ENCODE results near the gene PLEKHG1. TPM values are rescaled to one million over a fixed set of nuclear protein-coding genes. Genes with fewer than 3 reads are reported as not detected.

Gene PLEKHG1
- total and polyA plus RNA-seq, 2 donors (not counting 1 experiment from before 2014, with no cell fraction given) = 66.2 to 450 TPM

DNA sequence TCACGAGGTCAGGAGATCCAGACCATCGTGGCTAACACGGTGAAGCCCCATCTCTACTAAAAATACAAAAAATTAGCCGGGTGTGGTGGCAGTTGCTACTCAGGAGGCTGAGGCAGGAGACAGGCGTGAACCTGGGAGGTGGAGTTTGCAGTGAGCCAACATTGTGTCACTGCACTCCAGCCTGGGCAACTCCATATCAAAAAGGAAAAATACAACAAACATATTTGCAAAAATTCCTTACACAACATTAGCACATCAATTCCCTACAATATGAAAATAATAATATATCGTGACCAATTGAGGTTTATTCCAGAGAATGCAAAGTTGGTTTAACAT, 38.8 kb upstream of the PLEKHG1 start:
- DNase-seq = no peak
- ChIA-PET POLR2A (no interaction called here), CTCF (no interaction called here)
- H3K9ac ChIP-seq (ENCODE audit: low read length) = no peak overlapping the region
- H3K27me3 Mint-ChIP-seq = peaks cover 19% of the 10 kb centered on the region
- intact Hi-C loops (cut with micrococcal nuclease) = no loop called here
- peak overlapping the region; percentile 47 for H3K27ac Mint-ChIP-seq
- H3K36me3 ChIP-seq (replicated peaks in 1 of 2; ENCODE audit: control extremely low read depth in 1 of 2, control insufficient read depth in 1 of 2, extremely low read depth in 1 of 2, insufficient read depth in 2 of 2, low read length in 1 of 2) = no peaks in the 10 kb centered on the region
- peaks cover 0 to 10% (median 8%) of the 10 kb centered on the region in 3 donors for H3K9me3 ChIP-seq (ENCODE audit: control extremely low read depth in 1 of 3, control insufficient read depth in 2 of 3, insufficient read depth in 1 of 3, low read length in 2 of 3)
- H2AFZ ChIP-seq (ENCODE audit: insufficient read depth, low read depth, low read length, poor library complexity, severe bottlenecking) = no peak overlapping the region
- no peaks in the 10 kb centered on the region for H3K4me1 ChIP-seq (ENCODE audit: control insufficient read depth in 2 of 2, insufficient read depth in 2 of 2, low read length in 2 of 2)
- 78% methylated on average over 3 of the region's 6 CpGs for WGBS (ENCODE audit: insufficient coverage)
- no peak for ATAC-seq (ENCODE audit: low read depth)
- H3K4me3 ChIP-seq (ENCODE audit: control extremely low read depth in 1 of 5, extremely low read depth in 1 of 5, insufficient read depth in 1 of 5, low read depth in 2 of 5, low read length in 4 of 5) = no peak overlapping the region
- H3K27ac ChIP-seq (ENCODE audit: low read length in 2 of 2) = no peak overlapping the region
- no peak overlapping the region for H3K4me3 Mint-ChIP-seq
- peaks cover 0 to 15% (median 4%) of the 10 kb centered on the region in 4 experiments for H3K27me3 ChIP-seq (replicated peaks in 1 of 4; ENCODE audit: control extremely low read depth in 1 of 4, control insufficient read depth in 3 of 4, insufficient read depth in 4 of 4, low read length in 3 of 4)
- no peaks in the 10 kb centered on the region for H4K20me1 ChIP-seq (ENCODE audit: control insufficient read depth, insufficient read depth, low read length, poor library complexity, severe bottlenecking)
- no peak overlapping the region for H3K4me2 ChIP-seq (replicated peaks; ENCODE audit: low read depth, low read length, poor library complexity, severe bottlenecking)
- TF ChIP-seq CTCF (IDR thresholded peaks at IDR 0.05) (no peak), EZH2 (IDR thresholded peaks at IDR 0.05; ENCODE audit: borderline replicate concordance, insufficient read depth, low read depth, low read length, poor library complexity, severe bottlenecking) (no peak)
- H3K9me3 Mint-ChIP-seq (ENCODE audit: insufficient read depth) = peaks cover 7% of the 10 kb centered on the region
- no peaks in the 10 kb centered on the region for H3K79me2 ChIP-seq (ENCODE audit: control insufficient read depth, insufficient read depth, low read length)
- H3K4me1 Mint-ChIP-seq = no peaks in the 10 kb centered on the region

DNA sequence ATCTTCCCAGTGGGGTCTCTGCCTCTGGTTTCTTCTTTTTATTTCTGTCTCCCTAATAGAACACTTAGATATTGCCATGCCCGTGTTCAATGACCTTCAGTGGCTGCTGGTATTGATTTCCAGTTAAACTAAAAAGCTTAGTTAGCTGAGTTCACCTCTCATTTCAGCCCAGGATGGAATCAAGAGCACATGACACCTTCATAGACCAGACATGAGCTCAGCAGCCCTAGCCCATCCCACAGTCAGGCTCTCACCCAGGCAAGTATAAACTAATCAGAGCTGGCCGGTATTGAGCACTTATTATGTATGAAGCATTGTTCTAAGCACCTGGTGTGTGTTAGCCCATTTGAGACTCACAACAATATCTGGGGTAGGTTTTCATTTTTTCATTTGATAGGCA, 33.7 kb upstream of the PLEKHG1 start:
- no peaks in the 10 kb centered on the region for H3K4me1 Mint-ChIP-seq
- Histone ChIP-seq H2AFZ (ENCODE audit: insufficient read depth, low read depth, low read length, poor library complexity, severe bottlenecking) (no peak overlapping the region), H3K4me3 (ENCODE audit: control extremely low read depth in 1 of 5, extremely low read depth in 1 of 5, insufficient read depth in 1 of 5, low read depth in 2 of 5, low read length in 4 of 5) (no peak overlapping the region), H3K27ac (ENCODE audit: low read length in 2 of 2) (no peak overlapping the region), H3K9me3 (ENCODE audit: control extremely low read depth in 1 of 3, control insufficient read depth in 2 of 3, insufficient read depth in 1 of 3, low read length in 2 of 3) (no peaks in the 10 kb centered on the region), H3K4me2 (replicated peaks; ENCODE audit: low read depth, low read length, poor library complexity, severe bottlenecking) (no peak overlapping the region), H3K4me1 (ENCODE audit: control insufficient read depth in 2 of 2, insufficient read depth in 2 of 2, low read length in 2 of 2) (no peaks in the 10 kb centered on the region), H3K9ac (ENCODE audit: low read length) (no peak overlapping the region), H4K20me1 (ENCODE audit: control insufficient read depth, insufficient read depth, low read length, poor library complexity, severe bottlenecking) (no peaks in the 10 kb centered on the region), H3K27me3 (replicated peaks in 1 of 4; ENCODE audit: control extremely low read depth in 1 of 4, control insufficient read depth in 3 of 4, insufficient read depth in 4 of 4, low read length in 3 of 4) (peaks cover 0 to 23% (median 10%) of the 10 kb centered on the region in 4 experiments), H3K36me3 (replicated peaks in 1 of 2; ENCODE audit: control extremely low read depth in 1 of 2, control insufficient read depth in 1 of 2, extremely low read depth in 1 of 2, insufficient read depth in 2 of 2, low read length in 1 of 2) (no peaks in the 10 kb centered on the region), H3K79me2 (ENCODE audit: control insufficient read depth, insufficient read depth, low read length) (no peaks in the 10 kb centered on the region)
- ChIA-PET CTCF (no interaction called here), POLR2A (no interaction called here)
- peaks cover 20% of the 10 kb centered on the region for H3K27me3 Mint-ChIP-seq
- H3K4me3 Mint-ChIP-seq = no peak overlapping the region
- TF ChIP-seq EZH2 (IDR thresholded peaks at IDR 0.05; ENCODE audit: borderline replicate concordance, insufficient read depth, low read depth, low read length, poor library complexity, severe bottlenecking) (no peak), CTCF (IDR thresholded peaks at IDR 0.05) (no peak)
- no peak for ATAC-seq (ENCODE audit: low read depth)
- DNase-seq = no peak
- intact Hi-C loops (cut with micrococcal nuclease) = no loop called here
- no peak overlapping the region for H3K27ac Mint-ChIP-seq
- no peaks in the 10 kb centered on the region for H3K9me3 Mint-ChIP-seq (ENCODE audit: insufficient read depth)
- 100% methylated on average over 2 of the region's 2 CpGs for WGBS (ENCODE audit: insufficient coverage)
